GM19395 (cell line): ENCODE data around the gene KCNMB2.

Source experiments
- ATAC-seq: cut with Tn5 transposase; IDR thresholded peaks from one replicate; pipeline ENCODE4 v1.9.1; 2021; ENCODE audit warnings: mild to moderate bottlenecking, moderate library complexity; ENCODE audit not compliant: unreplicated experiment

The KCNMB2 gene

DNA sequence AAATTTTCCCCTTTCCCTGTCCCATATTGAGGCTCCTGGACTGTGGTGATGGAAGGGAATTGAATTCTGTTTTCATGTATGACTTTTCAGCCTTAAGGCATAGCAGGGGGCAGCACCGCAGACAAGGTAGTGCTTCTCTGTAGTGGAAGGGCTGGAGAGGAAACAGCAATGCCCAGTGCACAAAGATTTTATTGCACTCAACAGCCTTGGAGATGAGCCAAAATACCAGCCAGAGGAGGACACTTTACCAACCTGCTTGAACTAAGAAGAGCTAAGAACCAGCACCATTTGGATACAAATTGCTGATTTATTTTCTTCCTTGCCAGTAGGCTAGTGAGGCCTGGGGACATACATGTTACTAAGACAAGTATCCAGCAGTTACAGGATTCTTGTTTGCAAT lies 98.7 kb downstream of the KCNMB2 start:
- ATAC-seq = no peak

DNA sequence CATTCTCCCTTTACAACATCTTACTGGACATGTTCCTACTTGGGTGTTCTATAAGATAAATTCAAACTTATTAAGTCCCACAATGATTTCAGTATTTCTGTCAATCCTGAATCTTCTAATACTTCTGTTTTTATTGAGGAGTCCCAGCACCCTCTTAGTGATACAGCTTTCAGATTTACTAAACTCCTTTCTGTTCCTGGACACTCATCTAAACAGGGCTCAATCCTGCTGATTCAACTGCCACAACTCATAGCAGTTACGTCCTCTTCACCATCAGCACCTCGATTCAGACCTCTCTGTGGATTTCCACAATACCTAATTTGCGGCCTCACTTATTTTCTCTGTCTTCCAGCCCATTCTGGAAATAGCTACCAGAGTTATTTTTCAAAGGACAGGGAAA lies 101.6 kb downstream of the KCNMB2 start:
- no peak for ATAC-seq

DNA sequence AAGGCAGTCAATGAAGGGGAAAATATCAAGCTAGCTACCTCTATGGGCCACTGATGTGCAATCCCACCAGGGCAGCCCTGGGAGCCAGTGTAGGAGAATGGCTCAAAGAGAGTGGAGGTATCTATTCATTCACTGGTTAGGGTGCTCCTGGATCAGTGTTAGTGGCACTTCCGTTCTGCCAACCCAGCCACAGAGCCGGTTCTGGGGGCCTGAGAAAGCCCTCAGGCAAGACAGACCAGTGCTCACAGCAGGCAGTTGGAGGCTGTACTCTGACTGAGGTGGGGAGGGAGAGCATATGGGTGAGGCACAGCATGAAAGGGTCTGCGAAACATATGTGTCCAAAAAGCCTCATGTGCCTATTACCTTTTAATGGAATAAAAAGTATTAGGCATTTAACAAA lies 109.3 kb downstream of the KCNMB2 start:
- ATAC-seq = no peak

DNA sequence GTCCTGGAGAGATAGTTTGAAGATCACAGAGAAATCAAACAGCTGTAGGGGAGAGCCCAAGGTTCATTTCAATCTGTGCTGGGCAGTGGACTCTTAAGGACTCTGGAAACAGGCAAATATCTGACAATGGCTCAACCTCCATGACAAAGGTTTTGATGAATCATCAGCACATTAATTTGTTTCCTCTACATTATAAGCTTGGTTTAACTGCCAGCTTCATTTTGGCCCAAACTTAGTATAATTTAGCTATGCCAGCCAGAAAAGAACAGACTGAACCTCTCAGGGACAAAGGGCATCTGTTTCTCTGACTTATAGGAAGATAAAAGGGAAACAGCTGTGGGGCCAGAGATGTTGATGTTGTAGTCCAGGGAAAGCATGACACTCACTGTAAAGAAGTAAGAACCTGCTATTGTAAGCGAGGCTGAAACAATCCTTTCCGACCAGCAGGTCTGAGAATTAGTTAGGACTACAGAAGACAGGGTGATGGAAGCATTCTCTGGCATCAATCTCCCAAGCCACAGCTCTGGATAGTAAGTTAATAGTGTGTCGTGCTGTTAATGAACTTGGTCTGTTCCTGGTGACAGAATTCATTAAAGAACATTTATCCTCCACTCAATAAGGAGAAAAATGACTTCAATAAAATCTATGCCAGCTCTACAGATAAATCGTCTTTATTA lies 110.1 kb downstream of the KCNMB2 start:
- no peak for ATAC-seq

DNA sequence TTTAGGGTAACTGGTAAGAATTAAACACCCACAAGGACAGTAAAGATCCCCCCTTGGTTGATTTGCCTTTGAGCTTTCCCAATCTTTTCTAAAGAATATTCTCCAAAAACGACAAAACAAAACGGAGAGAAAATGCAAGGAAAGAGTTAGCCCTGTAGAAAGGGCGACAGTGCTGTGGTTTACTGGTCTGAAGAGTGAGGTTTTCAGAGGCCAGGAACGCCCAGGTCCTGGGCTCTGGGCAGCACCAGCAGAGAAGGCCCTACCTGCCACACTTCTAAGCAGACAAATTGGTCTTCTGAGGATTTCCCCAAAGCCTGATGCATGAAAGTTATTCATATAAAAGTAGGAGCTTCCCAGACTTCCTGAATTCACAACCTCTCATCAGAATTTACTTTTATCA lies 119.3 kb downstream of the KCNMB2 start:
- ATAC-seq = no peak

DNA sequence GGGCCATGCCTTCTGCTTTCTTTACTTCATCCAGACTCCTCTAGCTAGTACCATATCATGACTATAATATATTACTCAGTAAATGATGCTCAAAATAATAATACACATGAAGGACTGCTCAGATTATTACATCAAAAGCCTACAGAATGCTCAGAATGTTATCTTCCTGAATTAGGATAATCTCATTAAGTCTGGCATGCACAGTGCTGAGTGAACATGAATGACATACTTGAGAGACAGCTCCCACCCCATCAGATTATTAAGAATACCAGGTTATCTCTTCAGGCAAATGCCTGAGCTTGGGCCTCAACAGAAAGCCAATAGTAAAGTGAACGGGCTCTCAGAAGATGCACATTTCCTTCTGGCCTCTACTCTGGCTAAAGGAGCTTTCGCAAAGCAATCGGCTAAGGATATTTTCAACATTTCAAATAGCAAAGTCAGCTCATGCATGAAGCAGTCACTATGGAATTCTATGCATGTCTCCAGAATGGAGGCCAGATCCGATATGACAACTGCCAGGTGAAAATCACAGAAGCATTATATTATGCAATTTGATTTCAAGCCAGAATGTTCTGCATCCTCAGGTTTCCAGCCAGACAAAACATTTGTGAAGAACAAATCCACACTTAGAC lies 122.6 kb downstream of the KCNMB2 start:
- ATAC-seq = no peak

DNA sequence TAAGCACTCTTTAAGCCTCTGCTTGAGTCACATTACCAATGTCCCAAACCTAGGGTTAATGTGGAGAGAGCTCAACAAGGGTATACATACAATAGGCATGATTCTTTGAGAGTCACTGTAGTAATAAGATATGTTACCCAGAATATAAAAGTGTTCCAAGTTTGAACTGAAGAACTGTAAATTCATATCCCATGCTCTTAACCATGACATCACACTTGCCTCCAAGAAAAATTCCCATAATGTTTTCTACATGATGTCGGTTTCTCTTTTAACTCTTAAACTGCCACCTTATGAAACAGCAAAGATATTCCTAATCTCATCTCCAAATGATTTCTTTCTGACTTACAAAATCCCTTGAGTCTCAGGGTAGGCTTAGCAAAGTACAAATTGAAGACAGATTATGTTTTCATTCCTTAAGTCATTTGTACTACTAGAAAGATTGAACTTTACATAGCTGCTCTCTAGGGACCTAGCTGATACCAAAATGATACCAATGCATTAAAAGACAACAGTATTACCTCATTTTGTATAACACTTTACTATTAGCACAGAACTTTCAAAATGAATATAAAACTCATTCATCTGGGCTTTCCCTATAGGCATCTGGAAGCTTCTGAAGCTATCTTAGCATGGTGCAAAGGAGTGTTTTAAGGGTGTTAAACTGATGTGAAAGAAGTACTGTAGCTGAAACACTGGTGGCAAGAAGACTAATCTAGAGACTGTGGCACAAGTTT lies 127.1 kb downstream of the KCNMB2 start:
- peak; percentile 74 for ATAC-seq

DNA sequence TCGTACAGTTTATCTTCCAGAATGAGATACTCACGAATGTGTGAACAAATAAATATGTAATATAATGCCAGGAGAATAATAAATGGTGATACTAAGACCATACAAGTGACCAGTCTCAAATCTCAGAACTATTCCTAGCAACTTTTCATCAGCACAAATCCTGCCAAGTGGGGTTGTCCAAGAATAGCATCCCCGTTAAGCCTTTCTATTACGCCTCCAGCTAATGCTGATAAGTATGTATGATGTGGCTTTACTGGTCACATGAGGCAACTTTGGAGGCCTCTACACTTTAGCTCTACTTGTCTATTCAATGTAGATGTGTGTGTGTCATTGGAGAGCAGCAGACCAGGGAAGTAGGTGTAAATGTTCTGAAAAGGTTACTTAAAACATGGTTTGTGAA lies 129.5 kb downstream of the KCNMB2 start:
- ATAC-seq = no peak

DNA sequence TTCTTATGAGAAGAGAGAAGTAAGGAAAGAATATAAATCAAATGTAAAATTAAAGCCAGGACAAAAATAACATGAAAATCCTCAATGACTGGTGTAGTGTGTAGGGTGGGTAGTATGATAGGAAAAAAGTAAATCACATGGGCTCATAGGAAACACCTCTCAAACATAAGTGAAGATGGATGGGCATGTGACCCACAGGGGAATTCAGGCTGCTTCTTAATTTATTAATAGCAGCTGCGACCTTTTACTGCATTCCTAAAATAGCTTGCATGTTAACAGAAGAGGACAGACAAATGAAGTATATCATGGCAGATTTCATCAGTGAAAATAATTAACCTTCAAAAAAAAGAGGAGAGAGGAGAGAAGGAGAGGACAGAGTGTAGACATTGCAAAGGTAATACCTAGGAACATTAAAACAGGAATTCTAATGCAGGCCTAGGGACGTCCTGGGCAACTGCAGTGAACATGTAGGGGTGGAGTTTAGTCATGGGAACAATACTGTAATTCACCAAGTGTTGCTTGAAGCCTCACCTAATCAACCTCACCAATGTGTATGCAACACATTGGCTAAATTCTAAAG lies 132.9 kb downstream of the KCNMB2 start:
- ATAC-seq = peak; percentile 11

DNA sequence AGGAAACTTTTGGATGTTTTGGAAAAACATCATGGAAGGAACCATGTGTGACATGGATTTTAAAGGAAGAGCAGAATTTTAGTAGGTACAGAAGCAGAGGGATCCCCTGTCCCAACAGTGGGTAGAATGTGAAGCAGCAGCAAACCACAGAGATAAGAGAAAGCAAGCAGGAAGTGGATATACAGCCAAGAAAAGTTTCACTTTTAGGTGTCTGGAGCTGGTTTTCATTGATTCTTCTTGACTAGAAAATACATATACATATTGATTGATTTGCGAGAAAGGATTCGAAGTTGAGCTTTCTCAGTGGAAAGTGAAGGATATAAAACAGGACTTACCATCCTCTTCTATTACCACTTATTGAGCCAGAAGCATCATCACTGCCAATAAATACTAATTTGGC lies 133.5 kb downstream of the KCNMB2 start:
- ATAC-seq = peak; percentile 46

DNA sequence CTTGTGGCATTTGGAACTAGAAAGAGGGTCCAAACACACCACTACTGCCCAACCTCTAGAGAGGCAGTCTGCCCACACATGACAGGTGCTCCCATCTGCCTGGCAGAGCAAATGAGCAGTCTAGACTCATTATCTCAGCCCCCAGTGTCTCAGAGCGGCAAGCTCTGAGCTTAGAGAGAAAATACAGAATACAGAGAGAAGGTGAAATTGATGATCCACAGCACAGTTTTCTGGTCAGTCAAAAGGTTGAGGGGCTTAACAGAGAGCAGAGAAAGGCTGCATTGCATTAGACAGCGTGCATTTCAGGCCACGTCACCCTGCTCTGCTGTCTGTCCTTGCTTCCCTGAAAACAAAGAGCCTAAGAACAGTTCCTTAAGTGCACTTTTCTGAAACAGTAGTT lies 135.1 kb downstream of the KCNMB2 start:
- ATAC-seq = peak; percentile 40

DNA sequence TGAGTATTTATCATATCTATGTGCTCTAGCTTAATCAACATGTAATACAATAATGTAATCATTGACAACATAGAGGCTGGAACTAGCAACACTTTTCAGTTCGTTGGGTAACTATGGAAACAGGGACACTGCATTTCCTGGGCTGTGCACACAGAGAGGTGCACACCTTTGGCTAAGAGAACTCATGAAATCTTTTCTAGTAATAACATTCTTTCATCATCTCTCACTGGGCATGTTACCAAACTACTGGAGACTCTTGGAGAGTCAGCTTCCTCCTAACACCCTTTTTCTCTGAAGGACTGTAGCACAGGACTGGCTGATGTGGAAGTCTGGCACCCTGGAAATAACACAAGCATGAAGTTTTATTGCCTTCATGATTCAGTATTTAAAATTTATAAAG lies 135.6 kb downstream of the KCNMB2 start:
- peak; percentile 74 for ATAC-seq

DNA sequence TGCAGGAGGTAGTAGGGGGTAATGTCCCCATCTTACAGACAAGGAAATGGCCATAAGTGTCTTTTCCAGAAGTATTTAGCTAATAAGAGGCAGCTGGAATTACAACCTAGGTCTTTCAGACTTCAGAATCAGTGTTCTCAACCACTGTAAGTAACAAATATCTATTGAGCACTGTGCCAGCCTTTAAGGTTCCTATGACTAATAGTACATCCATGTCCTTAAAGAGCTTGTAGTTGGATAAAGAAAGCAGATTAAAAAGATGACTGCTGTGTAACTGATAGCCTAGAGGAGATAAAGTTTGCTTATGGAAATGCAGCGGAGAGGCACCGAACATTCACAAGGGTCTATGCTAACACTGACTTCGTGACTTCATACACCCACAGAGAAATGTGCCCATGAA lies 136.0 kb downstream of the KCNMB2 start:
- ATAC-seq = no peak

DNA sequence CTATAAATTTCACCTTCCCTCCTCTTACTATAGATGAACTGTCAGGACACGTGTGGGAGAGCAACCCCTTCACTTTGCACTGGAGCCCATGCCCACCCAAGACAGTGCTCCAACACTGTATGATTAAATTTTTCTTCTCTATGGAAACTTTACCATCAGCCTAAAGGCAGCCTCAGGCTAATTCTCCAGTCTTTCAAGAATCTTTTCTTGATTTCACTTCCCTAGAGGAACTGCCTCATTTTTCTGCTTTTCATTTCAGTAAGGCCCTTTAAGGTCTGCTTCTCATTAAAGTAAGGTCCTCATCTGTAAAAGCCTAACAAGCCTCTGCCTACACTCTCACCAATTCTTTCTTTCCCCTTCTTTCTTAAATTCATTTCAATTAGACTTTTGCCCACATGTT lies 137.3 kb downstream of the KCNMB2 start:
- ATAC-seq = no peak

DNA sequence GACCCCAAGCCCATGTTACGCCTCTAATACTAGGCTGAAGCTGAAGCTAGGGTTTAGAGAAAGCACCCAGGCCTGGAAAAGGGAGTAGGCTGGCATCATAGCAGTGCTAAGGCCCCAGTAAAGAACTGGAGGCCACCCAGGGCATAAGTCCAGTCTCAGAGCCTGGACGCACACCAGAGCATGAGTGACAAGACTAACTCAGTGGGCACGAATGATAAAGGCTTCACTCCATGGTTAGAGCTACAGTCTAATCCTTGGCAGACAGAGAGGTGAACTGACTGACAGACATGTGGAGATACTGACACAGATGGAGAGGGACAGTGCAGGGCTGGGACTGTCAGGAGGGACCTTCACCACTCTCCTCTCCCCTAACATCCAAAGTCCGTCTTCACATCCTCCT lies 139.8 kb downstream of the KCNMB2 start:
- no peak for ATAC-seq

DNA sequence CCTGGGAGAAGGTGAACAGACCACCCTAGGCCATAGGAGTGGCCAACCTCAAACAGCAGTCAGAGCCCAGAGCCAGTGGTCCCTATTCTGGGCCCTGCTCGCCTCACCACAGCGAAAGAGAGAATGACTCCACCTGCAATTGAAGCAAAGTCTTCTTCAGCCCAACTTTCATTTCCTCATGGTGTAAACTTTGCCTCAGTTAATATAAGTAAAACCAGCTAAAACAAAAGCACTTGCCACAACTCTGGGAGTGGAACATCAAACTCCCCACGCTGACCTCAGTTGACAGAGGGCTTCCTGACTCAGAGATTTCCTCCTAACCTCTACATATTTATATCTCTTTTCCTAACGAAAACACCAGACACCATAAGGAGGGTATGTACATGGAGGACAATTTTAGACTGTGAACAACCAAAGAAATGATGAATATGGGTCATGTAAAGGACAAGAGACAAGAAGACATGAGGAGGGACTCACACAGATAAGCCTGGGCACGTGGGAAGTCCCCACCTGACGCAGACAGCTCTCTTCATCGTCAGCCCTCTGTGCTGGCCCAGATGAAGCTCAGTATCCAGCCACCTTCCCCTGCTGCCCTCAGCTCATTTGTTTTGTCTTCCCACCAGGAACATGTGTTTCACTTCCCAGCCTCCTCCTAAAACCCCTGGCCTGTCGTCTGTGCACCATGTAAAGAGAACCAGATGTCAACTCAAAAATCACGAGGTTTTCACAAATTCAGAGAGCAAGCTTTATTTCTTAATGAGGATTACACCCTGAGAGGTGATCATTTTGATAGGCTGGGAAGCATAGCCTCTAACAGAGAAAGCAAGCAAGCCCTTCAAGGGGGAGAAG lies 140.9 kb downstream of the KCNMB2 start:
- peak; percentile 82 for ATAC-seq

DNA sequence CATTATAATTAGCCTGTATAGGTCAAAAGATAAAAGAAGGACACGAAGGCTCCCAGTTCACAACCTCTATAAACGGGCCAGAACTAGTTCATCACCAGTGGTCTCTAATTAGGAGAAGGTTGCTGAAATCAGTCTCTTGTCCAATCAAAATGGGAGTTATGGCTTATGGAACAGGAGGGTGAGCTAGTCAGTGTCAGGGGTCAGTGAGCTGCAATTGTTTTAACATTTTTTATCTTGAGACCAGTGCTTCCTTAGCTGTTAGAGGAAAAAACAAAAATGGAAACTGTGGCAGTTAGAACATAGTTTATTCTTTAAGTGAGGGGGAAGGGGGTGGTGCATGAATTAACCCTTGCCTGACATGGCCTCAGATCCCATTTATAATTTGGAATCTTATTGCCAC lies 141.7 kb downstream of the KCNMB2 start:
- no peak for ATAC-seq

DNA sequence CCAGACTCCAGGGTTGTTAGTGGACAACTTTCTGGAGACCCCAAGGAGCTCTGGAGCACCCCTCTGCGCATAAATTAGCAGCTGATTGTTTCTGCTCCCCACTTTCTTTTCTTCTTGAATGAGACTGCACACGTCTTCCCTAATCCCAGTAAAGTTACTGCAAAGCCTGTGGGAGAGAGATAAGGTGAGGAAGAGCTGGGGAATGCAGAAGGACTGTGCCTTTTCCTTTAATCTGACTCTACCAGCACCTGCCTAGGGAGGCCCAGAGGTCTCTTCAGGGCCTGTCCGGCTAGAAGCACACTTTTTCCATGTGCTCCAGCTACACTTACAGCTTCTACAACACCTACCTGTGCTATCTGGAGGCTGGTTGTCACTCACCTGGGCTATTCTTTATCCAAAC lies 143.8 kb downstream of the KCNMB2 start:
- no peak for ATAC-seq

DNA sequence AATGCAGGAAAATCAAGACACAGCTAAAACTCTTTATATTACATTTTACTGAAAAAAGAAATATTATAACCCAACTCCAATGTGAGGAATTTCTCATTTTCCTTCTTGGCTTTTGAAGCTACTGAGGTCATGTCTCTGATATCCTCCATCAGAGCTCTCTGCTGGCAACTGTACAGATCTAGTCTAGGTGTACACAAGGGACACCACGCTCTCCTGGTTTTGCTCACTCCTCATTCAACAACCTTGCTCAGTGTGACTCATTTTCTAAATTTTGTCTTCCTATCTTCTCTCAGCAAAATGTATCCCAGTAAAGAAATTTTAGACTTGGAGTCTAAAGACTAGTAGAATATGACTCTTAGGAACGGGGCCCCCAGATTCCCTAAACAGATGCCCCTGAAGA lies 144.3 kb downstream of the KCNMB2 start:
- no peak for ATAC-seq

DNA sequence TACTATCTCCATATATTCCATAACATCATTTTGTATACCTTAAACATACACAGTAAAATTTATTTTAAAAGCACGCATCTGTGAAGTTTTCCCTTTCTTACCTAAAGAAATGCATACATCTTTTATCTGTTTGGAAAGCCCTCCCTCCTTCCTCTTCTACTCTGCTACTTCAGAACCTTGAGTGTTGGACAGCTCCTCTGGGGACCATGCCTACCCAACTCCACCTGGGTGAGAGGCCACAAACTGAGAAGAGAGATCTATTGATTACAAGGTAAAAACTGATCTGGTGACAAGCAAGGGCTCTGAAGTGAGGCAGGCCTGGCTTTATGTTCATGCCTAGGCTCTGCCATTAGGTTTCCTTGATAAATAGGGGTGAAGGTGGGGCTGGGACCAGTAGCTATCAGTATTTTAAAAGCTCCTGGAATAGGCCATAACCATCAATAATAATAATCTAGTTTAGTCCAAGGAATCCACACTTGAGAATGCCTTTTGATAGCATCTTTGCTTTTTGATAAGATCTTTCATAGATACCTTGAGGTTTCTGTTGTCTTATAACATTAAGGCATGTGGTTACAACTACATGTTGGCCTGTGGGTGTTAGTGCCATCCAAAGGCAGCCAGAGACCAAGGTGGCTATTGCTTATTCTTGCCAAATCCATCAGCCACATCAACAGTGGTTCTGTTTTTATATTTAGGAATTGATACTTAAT lies 148.8 kb downstream of the KCNMB2 start:
- no peak for ATAC-seq

DNA sequence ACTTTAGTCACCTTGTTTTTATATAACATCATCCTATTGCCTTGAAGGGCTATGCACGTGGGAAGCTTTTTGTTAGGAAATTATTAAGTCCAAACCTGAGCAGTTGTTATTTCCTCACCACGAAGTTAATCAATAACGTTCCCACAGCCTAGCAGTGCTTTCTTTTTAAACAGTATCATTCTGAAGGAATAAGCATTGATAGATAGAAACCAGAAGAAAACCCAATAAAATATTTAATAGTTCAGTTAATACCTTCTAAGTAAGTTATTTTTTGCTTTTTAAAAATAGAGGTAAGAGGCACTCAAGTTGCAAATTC lies 149.3 kb downstream of the KCNMB2 start:
- no peak for ATAC-seq
